ENCODE measurements around the gene ARG2. TPM values are rescaled to one million over a fixed set of nuclear protein-coding genes. Genes with fewer than 3 reads are reported as not detected.

Gene ARG2
- total and polyA plus RNA-seq, 2 experiments from 2014 or later: 11.0 to 12.9 TPM

DNA sequence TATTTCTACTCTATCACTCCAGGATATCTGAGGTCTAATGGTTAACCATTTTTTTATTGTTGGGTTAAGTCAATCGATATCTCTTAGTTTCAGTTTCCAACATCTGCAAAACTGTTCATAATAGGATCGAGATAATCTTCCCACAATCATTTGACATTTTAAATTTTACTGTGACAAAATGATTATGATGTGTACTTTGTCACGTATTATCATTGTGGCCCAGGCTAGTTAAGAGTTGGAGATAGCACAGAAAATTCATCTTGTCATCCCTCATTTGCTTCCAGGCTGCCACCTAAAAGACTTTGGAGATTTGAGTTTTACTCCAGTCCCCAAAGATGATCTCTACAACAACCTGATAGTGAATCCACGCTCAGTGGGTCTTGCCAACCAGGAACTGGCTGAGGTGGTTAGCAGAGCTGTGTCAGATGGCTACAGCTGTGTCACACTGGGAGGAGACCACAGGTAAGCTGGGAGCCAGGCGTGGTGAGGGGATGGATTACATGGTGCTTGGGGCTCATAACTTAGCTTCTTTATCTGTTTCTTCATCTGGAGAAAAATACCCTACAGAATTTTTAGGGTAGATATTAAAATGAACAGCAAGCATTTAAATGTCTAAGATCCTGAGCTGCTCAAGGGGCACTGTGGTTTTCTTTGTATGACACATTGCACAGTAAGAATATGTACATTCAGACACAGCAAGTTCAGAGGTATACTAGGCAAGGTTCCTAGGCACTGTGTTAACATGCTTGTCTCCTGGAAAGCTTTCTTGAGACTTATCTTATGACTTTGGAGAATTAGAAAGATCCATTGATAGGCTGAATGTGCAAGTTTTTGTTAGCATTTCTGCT, 22.4 kb downstream of the ARG2 start:
- DNase-seq (ENCODE audit: low read depth in 1 of 2, low spot score in 1 of 2): no peak
- Histone ChIP-seq H3K36me3 (peaks cover 1% of the 10 kb centered on the region), H3K4me3 (no peak overlapping the region), H3K27ac (no peak overlapping the region), H3K4me1 (ENCODE audit: low read depth) (no peaks in the 10 kb centered on the region), H3K27me3 (no peaks in the 10 kb centered on the region), H3K9me3 (ENCODE audit: low read depth) (no peaks in the 10 kb centered on the region)
- TF ChIP-seq, protein P1, sequence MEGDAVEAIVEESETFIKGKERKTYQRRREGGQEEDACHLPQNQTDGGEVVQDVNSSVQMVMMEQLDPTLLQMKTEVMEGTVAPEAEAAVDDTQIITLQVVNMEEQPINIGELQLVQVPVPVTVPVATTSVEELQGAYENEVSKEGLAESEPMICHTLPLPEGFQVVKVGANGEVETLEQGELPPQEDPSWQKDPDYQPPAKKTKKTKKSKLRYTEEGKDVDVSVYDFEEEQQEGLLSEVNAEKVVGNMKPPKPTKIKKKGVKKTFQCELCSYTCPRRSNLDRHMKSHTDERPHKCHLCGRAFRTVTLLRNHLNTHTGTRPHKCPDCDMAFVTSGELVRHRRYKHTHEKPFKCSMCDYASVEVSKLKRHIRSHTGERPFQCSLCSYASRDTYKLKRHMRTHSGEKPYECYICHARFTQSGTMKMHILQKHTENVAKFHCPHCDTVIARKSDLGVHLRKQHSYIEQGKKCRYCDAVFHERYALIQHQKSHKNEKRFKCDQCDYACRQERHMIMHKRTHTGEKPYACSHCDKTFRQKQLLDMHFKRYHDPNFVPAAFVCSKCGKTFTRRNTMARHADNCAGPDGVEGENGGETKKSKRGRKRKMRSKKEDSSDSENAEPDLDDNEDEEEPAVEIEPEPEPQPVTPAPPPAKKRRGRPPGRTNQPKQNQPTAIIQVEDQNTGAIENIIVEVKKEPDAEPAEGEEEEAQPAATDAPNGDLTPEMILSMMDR (IDR thresholded peaks at IDR 0.05; ENCODE audit: low read depth, low read length): no peak

DNA sequence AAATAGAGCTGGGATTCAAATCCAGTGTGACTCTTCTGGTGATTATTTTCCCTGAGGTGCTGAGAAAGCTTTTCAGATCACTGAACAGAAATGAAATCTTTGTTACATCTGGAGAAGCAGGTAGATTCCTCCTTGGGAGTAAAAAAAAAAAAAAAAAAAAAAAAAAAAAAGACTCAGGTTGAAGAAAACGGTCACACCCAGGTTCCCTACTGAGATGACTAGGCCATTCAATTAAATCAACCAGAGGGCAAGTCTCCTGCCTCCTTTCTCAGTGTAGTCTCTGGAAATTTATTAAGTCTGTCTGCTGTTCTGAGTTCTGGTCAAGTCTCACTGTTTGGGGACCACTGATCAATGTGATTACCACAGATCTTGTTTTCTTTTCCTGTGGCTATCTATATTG, 24.0 kb downstream of the ARG2 start:
- Histone ChIP-seq H3K36me3 (peaks cover 6% of the 10 kb centered on the region), H3K9me3 (ENCODE audit: low read depth) (no peaks in the 10 kb centered on the region), H3K27me3 (no peaks in the 10 kb centered on the region), H3K4me3 (no peak overlapping the region), H3K4me1 (ENCODE audit: low read depth) (no peaks in the 10 kb centered on the region), H3K27ac (peak overlapping the region; percentile 31)
- no peak for DNase-seq (ENCODE audit: low read depth in 1 of 2, low spot score in 1 of 2)
- TF ChIP-seq, protein P1 (IDR thresholded peaks at IDR 0.05; ENCODE audit: low read depth, low read length): no peak

DNA sequence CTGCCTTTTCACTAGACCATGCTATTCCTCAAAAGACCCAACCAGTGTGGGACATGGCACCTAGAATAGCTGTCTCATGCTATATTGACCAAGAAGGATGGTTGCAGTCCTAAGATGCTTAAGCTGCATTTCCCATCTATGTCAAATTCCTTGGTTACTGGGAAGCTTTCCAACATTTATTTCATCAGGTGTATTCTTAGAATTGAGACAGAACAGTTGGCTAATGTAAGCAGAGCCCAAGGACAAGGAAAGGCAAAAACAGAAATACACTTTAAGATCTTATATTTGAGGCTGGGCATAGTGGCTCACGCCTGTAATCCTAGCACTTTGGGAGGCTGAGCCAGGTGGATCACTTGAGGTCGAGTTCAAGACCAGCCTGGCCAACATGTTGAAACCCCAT, 24.7 kb downstream of the ARG2 start:
- Histone ChIP-seq H3K27me3 (no peaks in the 10 kb centered on the region), H3K4me1 (ENCODE audit: low read depth) (no peaks in the 10 kb centered on the region), H3K4me3 (no peak overlapping the region), H3K36me3 (peaks cover 10% of the 10 kb centered on the region), H3K27ac (peak overlapping the region; percentile 31), H3K9me3 (ENCODE audit: low read depth) (no peaks in the 10 kb centered on the region)
- DNase-seq (ENCODE audit: low read depth in 1 of 2, low spot score in 1 of 2): peak in 1 of 2 donors; percentile 60
- TF ChIP-seq, protein P1 (IDR thresholded peaks at IDR 0.05; ENCODE audit: low read depth, low read length): no peak

DNA sequence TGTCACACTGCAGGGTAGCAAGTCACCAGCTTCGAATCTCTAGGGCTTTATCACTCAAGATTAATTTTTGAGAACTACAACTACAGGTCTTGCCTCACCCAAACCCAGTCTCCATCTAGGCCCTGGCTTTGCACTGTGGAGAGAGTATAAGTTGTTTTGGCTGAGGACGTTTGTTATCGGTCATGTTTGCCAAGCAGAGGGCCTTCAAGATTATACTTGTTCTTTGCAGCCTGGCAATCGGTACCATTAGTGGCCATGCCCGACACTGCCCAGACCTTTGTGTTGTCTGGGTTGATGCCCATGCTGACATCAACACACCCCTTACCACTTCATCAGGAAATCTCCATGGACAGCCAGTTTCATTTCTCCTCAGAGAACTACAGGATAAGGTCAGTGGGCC, 25.7 kb downstream of the ARG2 start:
- Histone ChIP-seq H3K36me3 (peaks cover 19% of the 10 kb centered on the region), H3K4me3 (no peak overlapping the region), H3K27ac (no peak overlapping the region), H3K4me1 (ENCODE audit: low read depth) (no peaks in the 10 kb centered on the region), H3K27me3 (no peaks in the 10 kb centered on the region), H3K9me3 (ENCODE audit: low read depth) (no peaks in the 10 kb centered on the region)
- TF ChIP-seq, protein P1 (IDR thresholded peaks at IDR 0.05; ENCODE audit: low read depth, low read length): no peak
- no peak for DNase-seq (ENCODE audit: low read depth in 1 of 2, low spot score in 1 of 2)

DNA sequence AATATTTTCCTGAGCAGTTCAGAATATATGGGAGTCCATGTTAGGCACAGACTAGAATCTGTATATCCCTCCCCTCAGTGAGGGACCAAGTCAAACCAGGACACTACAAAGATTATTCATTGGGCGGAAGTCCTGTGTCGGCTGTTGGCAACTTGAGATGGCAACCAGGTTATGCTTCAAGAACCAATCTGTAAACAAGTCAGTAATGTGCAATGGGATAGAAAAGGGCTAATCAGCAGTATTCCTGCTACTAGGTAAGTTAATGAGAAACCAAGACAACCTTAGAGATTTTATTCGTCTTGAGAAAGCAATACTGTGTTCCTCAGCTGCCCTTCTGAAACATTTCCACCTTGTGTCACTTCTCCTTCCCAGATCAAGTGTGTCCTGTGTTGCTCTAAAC, 26.4 kb downstream of the ARG2 start:
- Histone ChIP-seq H3K27me3 (no peaks in the 10 kb centered on the region), H3K36me3 (peaks cover 27% of the 10 kb centered on the region)
- DNase-seq (ENCODE audit: low read depth in 1 of 2, low spot score in 1 of 2): no peak

More for the DNA sequence above, 26.4 kb downstream of the ARG2 start:
- TF ChIP-seq, protein P1 (IDR thresholded peaks at IDR 0.05; ENCODE audit: low read depth, low read length): no peak
- Histone ChIP-seq H3K27ac (no peak overlapping the region), H3K4me3 (no peak overlapping the region), H3K4me1 (ENCODE audit: low read depth) (no peaks in the 10 kb centered on the region), H3K9me3 (ENCODE audit: low read depth) (no peaks in the 10 kb centered on the region)
